ENCODE measurements around the gene PTPRU. TPM values are rescaled to one million over a fixed set of nuclear protein-coding genes. Genes with fewer than 3 reads are reported as not detected.

PTPRU gene
- polyA plus RNA-seq (2013, experiment 1 of 4): 32.6 TPM
- polyA plus RNA-seq (2013, experiment 2 of 4): 37.4 TPM
- polyA plus RNA-seq (2013, experiment 3 of 4): 34.2 TPM
- polyA plus RNA-seq (2013, experiment 4 of 4): 41.5 TPM

DNA sequence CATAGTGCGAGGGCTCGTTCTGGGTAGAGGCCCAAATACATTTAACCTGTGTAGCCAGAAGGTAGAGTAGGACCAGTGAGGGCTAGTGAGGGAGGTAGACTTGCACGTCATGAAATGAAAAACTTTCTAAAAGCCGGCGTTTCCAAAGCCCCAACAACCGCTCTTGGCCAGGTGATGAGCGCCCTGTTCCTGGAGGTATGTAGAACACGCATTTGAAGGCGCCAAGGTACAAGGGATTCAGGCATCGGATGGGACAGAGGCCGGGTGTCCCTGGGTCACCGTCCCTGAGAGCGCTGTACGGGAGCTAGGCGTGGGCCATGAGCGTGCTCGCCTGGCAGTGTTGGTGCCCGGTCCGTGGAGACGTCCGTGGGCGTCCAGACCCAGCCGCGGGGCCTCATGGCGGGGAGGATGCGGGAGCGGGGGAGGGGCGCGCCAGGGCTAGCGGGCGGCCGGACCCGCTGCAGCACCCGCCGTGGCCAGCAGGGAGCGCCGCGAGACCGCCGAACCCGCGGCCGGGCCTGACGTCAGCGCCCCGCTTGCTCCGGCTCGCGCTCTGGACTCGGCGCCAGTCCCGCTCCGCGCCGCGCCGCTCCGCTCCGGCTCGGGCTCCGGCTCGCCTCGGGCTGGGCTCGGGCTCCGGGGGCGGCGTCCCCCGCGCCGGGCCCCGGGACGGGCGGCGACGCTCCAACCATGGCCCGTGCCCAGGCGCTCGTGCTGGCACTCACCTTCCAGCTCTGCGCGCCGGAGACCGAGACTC lies at the start of gene PTPRU:
Gene PTPRU, plus strand, starts transcription at position 568 of the 757 bp plus-strand sequence. Its CDS starts 123 bp downstream, at position 691.
- WGBS, 2 experiments: 8% methylated on average over 82 of the region's 82 CpGs
- Histone ChIP-seq H3K4me1 (ENCODE audit: control insufficient read depth, insufficient read depth, low read length) (peaks cover 22% of the 10 kb centered on the region), H3K4me3 (ENCODE audit: insufficient read depth, low read depth, low read length) (peak within 1 kb of the TSS; percentile 54), H3K9me3 (ENCODE audit: control insufficient read depth, low read length) (no peaks in the 10 kb centered on the region), H3K27ac (ENCODE audit: insufficient read depth, low read depth, low read length, poor library complexity, severe bottlenecking) (no peak within 1 kb of the TSS), H3K27me3 (ENCODE audit: control insufficient read depth, insufficient read depth, low read length, poor library complexity, severe bottlenecking) (peaks cover 71% of the 10 kb centered on the region), H3K36me3 (ENCODE audit: control insufficient read depth, insufficient read depth, low read length) (no peaks in the 10 kb centered on the region)

DNA sequence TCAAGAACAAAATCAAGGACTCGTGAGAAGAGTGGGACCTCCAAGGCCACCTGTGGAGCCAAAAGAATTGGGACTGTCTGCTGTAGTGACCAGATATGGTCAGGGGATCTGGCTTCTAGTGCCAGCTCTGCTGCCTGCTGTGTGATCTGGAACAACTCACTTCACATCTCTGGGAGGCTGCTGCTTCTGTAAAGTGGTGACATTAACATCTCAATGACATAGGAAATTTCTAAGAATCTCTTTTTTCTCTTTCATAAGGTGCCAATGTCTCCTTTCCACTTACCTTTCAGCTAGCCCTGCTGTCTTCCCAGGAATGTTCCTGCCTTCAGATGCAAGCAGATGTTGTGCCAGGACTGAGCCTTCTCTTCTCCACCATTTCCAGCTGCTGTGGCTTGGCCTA lies 49.6 kb upstream of the PTPRU start:
- H3K4me1 ChIP-seq (ENCODE audit: control insufficient read depth, insufficient read depth, low read length): no peaks in the 10 kb centered on the region
- H3K36me3 ChIP-seq (ENCODE audit: control insufficient read depth, insufficient read depth, low read length): no peaks in the 10 kb centered on the region
- H3K27ac ChIP-seq (ENCODE audit: insufficient read depth, low read depth, low read length, poor library complexity, severe bottlenecking): no peak overlapping the region
- 33 to 41% methylated on average over 1 of the region's 1 CpG for WGBS, 2 experiments
- H3K27me3 ChIP-seq (ENCODE audit: control insufficient read depth, insufficient read depth, low read length, poor library complexity, severe bottlenecking): no peaks in the 10 kb centered on the region
- H3K4me3 ChIP-seq (ENCODE audit: insufficient read depth, low read depth, low read length): no peak overlapping the region
- no peaks in the 10 kb centered on the region for H3K9me3 ChIP-seq (ENCODE audit: control insufficient read depth, low read length)

DNA sequence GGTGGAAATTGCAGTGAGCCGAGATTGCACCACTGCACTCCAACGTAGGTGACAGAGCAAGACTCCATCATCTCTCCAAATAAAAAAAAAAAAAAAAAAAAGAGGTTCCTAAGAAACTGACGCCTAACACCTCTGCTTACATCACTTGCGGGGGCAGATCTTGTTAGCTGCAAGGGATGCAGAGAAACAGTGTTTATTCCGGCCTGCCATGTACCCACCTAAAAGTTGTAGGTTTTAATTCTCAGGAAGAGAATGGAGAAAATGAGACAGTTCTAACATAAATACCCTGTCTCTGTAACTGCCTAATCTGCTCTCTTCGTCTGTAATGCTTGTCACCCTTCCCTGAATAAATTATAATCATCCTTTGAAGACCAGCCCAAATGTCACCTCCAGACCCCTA lies 45.6 kb upstream of the PTPRU start:
- H3K36me3 ChIP-seq (ENCODE audit: control insufficient read depth, insufficient read depth, low read length): no peaks in the 10 kb centered on the region
- no peaks in the 10 kb centered on the region for H3K9me3 ChIP-seq (ENCODE audit: control insufficient read depth, low read length)
- H3K4me3 ChIP-seq (ENCODE audit: insufficient read depth, low read depth, low read length): no peak overlapping the region
- H3K27ac ChIP-seq (ENCODE audit: insufficient read depth, low read depth, low read length, poor library complexity, severe bottlenecking): no peak overlapping the region
- H3K4me1 ChIP-seq (ENCODE audit: control insufficient read depth, insufficient read depth, low read length): no peaks in the 10 kb centered on the region
- 93 to 94% methylated on average over 6 of the region's 6 CpGs for WGBS, 2 experiments
- H3K27me3 ChIP-seq (ENCODE audit: control insufficient read depth, insufficient read depth, low read length, poor library complexity, severe bottlenecking): no peaks in the 10 kb centered on the region

DNA sequence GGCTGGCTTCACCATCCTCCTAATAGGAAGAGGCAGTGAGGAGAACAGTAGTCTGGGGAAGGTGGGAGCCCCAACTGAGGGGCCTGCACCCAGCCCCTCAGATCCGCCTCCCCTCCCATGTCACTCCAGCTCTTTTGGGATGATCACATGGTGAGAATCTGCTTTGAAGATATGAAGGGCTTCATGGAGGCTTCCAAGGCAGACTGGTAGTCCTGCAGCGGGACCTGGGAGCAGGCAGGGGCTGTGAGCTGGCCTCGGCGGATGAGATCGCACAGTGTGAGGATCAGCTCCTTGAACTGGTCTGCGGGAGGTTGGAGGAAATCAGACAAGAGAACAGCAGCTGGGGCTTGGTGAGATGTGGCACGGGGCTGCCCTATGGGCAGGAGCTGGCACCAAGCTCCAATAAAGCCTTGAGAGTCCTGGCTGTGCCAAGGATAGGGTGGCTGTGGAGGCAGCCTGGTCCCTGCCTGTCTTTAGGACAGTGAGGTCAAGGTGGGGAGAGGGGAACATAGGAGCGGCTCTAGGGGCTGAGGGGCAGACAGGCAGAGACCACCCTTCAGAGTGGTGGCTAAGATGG lies 42.4 kb upstream of the PTPRU start:
- Histone ChIP-seq H3K4me1 (ENCODE audit: control insufficient read depth, insufficient read depth, low read length) (no peaks in the 10 kb centered on the region), H3K9me3 (ENCODE audit: control insufficient read depth, low read length) (no peaks in the 10 kb centered on the region), H3K27ac (ENCODE audit: insufficient read depth, low read depth, low read length, poor library complexity, severe bottlenecking) (no peak overlapping the region), H3K36me3 (ENCODE audit: control insufficient read depth, insufficient read depth, low read length) (no peaks in the 10 kb centered on the region), H3K4me3 (ENCODE audit: insufficient read depth, low read depth, low read length) (no peak overlapping the region), H3K27me3 (ENCODE audit: control insufficient read depth, insufficient read depth, low read length, poor library complexity, severe bottlenecking) (no peaks in the 10 kb centered on the region)
- 95% methylated on average over 8 of the region's 8 CpGs for WGBS, 2 experiments

DNA sequence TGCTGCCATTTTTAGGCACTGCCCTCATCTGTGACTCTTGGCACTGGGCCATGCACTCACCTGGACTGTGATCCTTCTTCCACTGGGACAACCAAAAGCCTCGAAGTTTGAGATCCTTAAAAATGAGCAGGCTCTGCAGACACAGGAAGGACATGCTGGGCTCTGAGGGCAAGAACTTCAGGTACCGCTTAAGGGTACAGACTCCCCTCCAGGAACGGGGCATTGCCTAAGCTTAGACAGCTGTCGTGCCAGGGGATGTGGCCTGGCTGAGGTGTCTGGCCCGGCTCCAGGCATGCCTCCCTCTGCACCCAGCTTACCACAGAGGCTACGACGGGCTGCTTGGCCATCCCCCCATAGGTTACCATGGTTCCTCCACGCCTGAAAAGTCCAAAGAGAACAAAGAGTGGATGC lies 40.4 kb upstream of the PTPRU start:
- Histone ChIP-seq H3K36me3 (ENCODE audit: control insufficient read depth, insufficient read depth, low read length) (peaks cover 8% of the 10 kb centered on the region), H3K9me3 (ENCODE audit: control insufficient read depth, low read length) (no peaks in the 10 kb centered on the region), H3K27ac (ENCODE audit: insufficient read depth, low read depth, low read length, poor library complexity, severe bottlenecking) (no peak overlapping the region), H3K27me3 (ENCODE audit: control insufficient read depth, insufficient read depth, low read length, poor library complexity, severe bottlenecking) (no peaks in the 10 kb centered on the region), H3K4me1 (ENCODE audit: control insufficient read depth, insufficient read depth, low read length) (no peaks in the 10 kb centered on the region), H3K4me3 (ENCODE audit: insufficient read depth, low read depth, low read length) (no peak overlapping the region)
- WGBS, 2 experiments: 95 to 96% methylated on average over 8 of the region's 8 CpGs

DNA sequence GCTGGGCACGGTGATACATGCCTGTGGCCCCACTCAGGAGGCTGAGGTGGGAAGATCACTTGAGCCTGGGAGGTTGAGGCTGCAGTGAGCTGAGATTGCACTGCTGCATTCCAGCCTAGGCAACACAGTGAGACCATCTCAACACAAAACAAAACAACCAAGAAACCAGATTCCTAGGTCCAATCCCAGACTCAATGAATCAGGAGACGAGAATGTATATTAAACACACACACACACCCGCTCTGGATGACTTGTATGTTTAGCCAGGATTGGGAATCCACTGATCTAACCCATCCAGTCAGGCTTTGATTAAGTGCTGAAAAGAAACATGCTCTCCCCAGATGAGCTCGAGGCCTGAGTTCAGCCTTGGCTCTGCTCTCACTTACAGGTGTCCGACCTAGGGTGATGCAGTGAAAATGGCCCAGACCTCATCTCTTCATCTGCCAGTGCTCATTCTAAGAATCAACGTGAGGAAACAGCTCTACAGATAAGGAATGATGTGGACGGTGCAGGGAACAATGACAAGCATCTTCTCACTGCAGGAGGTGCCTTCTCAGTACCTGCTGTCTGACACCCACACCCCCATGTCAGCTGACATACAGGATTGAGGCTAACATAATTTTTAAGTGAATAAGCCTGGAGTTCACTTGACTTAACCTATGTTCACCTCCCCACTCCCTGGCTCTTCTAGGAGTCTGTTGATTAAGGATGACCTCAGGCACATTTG lies 39.3 kb upstream of the PTPRU start:
- no peaks in the 10 kb centered on the region for H3K4me1 ChIP-seq (ENCODE audit: control insufficient read depth, insufficient read depth, low read length)
- H3K36me3 ChIP-seq (ENCODE audit: control insufficient read depth, insufficient read depth, low read length): peaks cover 17% of the 10 kb centered on the region
- H3K27me3 ChIP-seq (ENCODE audit: control insufficient read depth, insufficient read depth, low read length, poor library complexity, severe bottlenecking): no peaks in the 10 kb centered on the region
- 87 to 89% methylated on average over 7 of the region's 7 CpGs for WGBS, 2 experiments
- no peak overlapping the region for H3K27ac ChIP-seq (ENCODE audit: insufficient read depth, low read depth, low read length, poor library complexity, severe bottlenecking)
- H3K9me3 ChIP-seq (ENCODE audit: control insufficient read depth, low read length): no peaks in the 10 kb centered on the region
- no peak overlapping the region for H3K4me3 ChIP-seq (ENCODE audit: insufficient read depth, low read depth, low read length)

DNA sequence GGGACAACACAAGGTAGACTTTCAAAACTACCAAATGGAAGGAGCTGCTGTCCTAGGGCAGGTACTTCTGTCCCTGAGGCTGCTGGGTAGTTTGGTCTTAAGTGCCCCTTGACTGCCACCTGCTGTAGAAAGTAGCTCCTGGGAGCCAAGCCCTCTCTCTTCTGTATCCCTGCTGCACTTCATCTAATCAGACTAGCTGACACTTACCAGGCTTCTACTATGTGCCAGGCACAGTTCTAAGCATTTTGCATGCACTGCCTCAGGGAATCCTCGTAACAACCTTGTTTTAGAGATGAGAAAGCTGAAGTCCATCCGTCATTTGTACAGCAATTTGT lies 38.8 kb upstream of the PTPRU start:
- H3K9me3 ChIP-seq (ENCODE audit: control insufficient read depth, low read length): no peaks in the 10 kb centered on the region
- WGBS, 2 experiments: 94 to 95% methylated on average over 2 of the region's 2 CpGs
- no peak overlapping the region for H3K27ac ChIP-seq (ENCODE audit: insufficient read depth, low read depth, low read length, poor library complexity, severe bottlenecking)
- no peak overlapping the region for H3K4me3 ChIP-seq (ENCODE audit: insufficient read depth, low read depth, low read length)
- no peaks in the 10 kb centered on the region for H3K4me1 ChIP-seq (ENCODE audit: control insufficient read depth, insufficient read depth, low read length)
- H3K27me3 ChIP-seq (ENCODE audit: control insufficient read depth, insufficient read depth, low read length, poor library complexity, severe bottlenecking): no peaks in the 10 kb centered on the region
- H3K36me3 ChIP-seq (ENCODE audit: control insufficient read depth, insufficient read depth, low read length): peaks cover 17% of the 10 kb centered on the region

DNA sequence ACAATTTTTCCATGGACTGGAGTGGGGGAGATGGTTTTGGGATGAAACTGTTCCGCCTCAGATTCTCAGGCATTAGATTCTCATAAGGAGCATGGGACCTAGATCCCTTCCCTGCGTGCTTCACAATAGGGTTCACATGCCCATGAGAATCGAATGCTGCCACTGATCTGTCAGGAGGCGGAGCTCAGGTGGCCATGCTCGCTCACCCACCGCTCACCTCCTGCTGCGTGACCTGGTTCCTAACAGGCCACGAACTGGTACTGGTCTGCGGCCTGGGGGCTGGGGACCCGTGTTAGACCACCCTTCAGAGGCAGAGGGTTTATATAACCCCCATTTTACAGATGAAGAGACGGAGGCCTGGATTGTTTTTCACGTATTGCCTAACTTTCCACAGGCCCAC lies 38.3 kb upstream of the PTPRU start:
- Histone ChIP-seq H3K27me3 (ENCODE audit: control insufficient read depth, insufficient read depth, low read length, poor library complexity, severe bottlenecking) (no peaks in the 10 kb centered on the region), H3K27ac (ENCODE audit: insufficient read depth, low read depth, low read length, poor library complexity, severe bottlenecking) (no peak overlapping the region), H3K36me3 (ENCODE audit: control insufficient read depth, insufficient read depth, low read length) (peaks cover 17% of the 10 kb centered on the region), H3K4me3 (ENCODE audit: insufficient read depth, low read depth, low read length) (no peak overlapping the region), H3K4me1 (ENCODE audit: control insufficient read depth, insufficient read depth, low read length) (no peaks in the 10 kb centered on the region), H3K9me3 (ENCODE audit: control insufficient read depth, low read length) (no peaks in the 10 kb centered on the region)
- WGBS, 2 experiments: 84 to 88% methylated on average over 12 of the region's 12 CpGs

DNA sequence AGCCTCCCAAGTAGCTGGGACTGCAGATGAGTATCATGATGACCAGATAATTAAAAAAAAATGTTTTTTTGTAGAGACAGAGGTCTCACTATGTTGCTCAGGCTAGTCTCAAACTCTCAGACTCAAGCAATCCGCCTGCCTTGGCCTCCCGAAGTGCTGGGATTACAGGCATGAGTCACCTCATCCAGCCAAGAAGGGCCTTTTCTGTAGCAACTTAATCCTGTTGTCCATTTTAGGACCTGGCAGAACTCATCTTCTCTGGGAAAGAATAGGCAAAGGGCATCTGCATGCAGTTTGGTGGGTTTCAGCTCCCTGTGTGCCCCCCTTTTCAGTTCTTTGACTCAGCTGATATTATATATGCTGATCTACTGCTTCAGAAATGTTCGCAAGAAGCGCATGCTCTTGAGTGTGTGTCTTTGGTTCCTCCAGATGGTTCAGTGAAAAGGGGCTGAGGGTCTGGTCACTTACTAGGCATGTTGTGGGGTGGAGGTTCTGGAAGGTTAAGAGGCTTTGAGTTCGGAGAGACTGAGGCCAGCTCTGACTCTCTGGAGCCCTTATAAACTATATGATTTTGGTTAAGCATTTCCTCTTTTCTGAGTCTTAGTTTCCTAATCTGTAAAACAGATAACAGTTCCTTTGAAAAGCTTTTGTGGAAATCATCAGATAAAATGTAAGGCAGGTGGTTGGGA lies 35.3 kb upstream of the PTPRU start:
- H3K36me3 ChIP-seq (ENCODE audit: control insufficient read depth, insufficient read depth, low read length): peaks cover 20% of the 10 kb centered on the region
- 95 to 97% methylated on average over 4 to 5 of the region's 5 CpGs for WGBS, 2 experiments
- no peaks in the 10 kb centered on the region for H3K9me3 ChIP-seq (ENCODE audit: control insufficient read depth, low read length)
- H3K27me3 ChIP-seq (ENCODE audit: control insufficient read depth, insufficient read depth, low read length, poor library complexity, severe bottlenecking): no peaks in the 10 kb centered on the region
- no peaks in the 10 kb centered on the region for H3K4me1 ChIP-seq (ENCODE audit: control insufficient read depth, insufficient read depth, low read length)
- no peak overlapping the region for H3K27ac ChIP-seq (ENCODE audit: insufficient read depth, low read depth, low read length, poor library complexity, severe bottlenecking)
- H3K4me3 ChIP-seq (ENCODE audit: insufficient read depth, low read depth, low read length): no peak overlapping the region

DNA sequence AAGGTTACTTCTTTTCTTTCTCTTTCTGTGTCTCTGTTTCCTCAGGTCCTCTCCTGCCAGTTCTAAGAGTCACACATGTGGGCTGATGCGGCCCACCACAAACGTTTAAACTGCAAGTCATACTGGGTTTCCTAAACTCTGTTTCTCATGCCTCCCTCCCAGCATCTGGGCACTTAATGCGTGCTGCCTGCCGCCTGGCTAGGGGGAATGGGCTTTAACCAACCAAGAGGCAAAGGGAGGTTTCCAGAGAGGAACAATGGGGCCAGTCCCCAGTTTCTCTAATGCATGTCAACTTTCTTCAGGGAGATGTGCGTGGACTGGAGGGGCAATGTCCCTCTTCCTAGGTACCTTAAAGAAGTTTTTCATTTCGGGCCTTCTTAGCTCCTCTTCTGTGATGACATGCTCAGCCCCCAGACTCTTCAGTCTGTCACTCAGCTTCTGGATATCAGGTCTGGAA lies 34.7 kb upstream of the PTPRU start:
- Histone ChIP-seq H3K4me1 (ENCODE audit: control insufficient read depth, insufficient read depth, low read length) (no peaks in the 10 kb centered on the region), H3K9me3 (ENCODE audit: control insufficient read depth, low read length) (no peaks in the 10 kb centered on the region), H3K27me3 (ENCODE audit: control insufficient read depth, insufficient read depth, low read length, poor library complexity, severe bottlenecking) (no peaks in the 10 kb centered on the region), H3K36me3 (ENCODE audit: control insufficient read depth, insufficient read depth, low read length) (peaks cover 22% of the 10 kb centered on the region), H3K4me3 (ENCODE audit: insufficient read depth, low read depth, low read length) (no peak overlapping the region), H3K27ac (ENCODE audit: insufficient read depth, low read depth, low read length, poor library complexity, severe bottlenecking) (no peak overlapping the region)
- 95% methylated on average over 6 of the region's 6 CpGs for WGBS, 2 experiments

All from ectodermal cell (in vitro differentiated cells).